GM04504 (cell line): ENCODE measurements around the gene TSPYL6.
A peak's percentile ranks its signal among the peaks of the same experiment; 100 is the strongest.

ENCODE experiments used
- DNase-seq: peaks from one replicate; pipeline ENCODE4 v3.0.0-alpha.2; 2012; ENCODE audit warnings: low read depth

Gene TSPYL6

DNA sequence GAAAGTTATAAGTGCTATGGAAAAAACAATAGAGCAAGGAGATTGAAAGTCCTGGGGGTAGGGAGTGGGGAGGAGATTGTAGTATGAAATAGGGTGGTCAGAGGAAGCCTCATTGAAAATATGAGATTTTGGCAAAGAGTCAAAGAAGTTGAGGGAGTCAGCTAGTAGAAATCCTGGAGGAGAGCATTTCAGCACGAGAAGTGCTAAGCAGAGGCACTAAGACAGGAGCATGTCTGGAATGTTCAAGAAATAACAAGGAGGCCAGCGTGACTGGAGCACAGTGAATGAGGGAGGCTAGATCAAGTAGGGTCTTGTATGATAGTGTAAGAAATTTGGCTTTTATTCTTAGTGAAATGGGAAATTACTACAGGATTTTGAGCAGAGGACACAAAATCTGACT is 2.1 kb upstream of the TSPYL6 start:
- no peak for DNase-seq

DNA sequence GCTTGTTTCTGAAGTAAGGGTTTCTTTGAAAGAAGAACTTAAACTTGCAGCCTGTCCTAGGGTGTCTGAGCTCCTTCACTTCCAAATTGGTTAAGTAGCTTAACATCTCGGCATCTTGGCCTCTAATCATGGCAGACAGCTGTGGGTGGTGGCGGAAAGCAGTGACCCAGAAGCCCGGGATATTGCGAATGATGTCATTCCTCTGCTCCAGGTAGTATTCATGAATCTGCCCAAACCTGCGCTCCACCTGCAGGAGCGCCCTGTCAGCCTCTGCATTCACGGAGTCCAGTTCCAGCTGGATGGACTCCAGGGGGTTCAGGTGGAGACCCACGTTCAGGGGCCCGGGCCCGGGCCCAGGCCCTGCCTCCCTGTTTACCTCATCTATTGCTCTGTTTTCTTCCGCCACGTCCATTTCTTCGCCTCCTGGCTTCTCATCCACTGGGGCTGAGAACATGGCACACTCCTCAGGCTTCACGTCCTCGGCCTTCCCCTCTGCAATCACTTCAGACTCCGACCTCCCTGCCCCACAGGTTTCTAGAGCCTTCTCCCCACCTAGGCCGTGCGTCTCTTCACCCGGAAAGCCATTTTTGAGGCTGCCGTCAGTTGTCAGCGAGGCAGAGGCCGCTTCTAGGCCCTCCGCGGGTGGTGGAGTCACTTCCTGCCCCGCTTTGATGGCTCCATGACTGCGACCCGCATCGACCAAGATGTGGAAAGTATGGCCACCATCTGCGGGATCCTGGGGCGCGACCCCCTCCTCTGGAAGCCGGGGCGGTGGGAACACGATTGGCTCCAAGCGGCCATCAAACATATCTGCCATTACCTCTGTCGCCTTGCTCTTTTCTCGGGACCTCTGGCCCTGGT is 569 bp downstream of the TSPYL6 start:
- no peak for DNase-seq

DNA sequence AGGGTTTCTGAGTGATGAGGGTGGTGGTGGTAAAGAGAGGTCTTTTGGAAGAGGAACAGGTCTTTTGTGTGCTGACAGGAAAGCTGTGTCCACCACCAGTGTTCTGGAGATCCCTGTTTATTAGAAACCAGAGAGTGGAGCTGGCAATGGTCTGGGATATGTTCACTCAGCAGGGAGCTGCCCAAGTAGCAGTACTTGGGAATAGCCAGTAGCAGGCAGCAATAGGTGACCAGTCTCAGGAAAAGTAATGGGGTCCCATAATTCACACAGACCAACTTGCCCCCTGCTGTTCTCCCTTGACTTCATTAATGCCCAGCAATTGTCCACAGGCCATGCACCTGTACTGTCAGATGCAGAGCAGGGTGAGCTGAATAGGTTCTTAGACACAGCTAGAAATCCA is 1.8 kb downstream of the TSPYL6 start:
- DNase-seq: no peak

GRCh38 chr2:54249629-54250028 is 6.4 kb downstream of the TSPYL6 start:
- no peak for DNase-seq

- no peak for DNase-seq
Observed at GRCh38 chr2:54247115-54247514, 8.9 kb downstream of the TSPYL6 start.

DNA sequence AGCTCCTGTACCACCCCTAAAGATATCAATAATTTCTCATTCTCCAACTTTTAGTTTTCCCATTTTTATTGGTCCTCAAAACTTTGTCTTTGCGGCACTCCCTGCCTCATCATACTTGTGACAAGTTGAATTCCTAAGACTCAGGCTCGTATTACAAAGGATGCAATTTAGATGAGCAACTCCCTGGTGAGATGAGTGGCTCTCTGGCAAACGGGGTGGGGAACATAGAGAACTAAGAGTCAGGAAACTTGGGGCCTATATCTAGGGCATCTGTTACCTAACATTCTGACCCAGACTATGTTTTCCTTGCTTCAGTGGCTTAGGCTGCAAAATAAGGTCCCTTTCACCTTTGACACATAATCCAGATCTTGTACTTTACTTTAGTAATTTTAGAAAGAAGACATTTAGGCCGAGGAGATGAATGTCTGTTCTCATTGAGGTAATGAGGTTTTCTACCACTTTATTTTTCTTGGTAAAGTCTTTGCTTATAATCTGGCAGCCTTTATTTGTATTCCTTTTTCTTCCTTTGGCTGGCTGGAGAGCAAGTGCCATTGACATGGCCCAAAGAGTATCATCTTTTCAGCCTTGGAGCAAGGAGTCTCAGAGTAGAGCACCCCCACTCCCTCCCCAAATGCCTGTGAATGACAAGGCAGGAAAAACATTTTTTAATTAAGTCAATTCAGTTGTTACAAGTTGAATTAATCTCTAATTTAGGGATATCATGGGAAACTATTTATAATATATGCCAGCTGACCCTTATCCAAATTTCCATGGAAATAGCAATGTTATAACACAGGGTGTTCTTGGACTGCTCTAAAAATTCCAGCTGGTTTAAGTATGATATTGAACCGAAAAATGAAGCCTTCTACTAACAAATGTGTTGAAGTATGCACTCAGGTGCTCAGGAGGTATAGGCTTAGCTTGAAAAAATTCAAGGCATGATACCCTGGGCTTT is 15.2 kb downstream of the TSPYL6 start:
- peak; percentile 18 for DNase-seq

- DNase-seq: peak; percentile 38
Observed at GRCh38 chr2:54239427-54239826, 16.6 kb downstream of the TSPYL6 start.

GRCh38 chr2:54237428-54237827 is 18.6 kb downstream of the TSPYL6 start:
- DNase-seq: no peak

- DNase-seq: no peak
Observed at GRCh38 chr2:54233832-54234649, 22.0 kb downstream of the TSPYL6 start.

- no peak for DNase-seq
Observed at GRCh38 chr2:54228945-54229344, 27.1 kb downstream of the TSPYL6 start.

DNA sequence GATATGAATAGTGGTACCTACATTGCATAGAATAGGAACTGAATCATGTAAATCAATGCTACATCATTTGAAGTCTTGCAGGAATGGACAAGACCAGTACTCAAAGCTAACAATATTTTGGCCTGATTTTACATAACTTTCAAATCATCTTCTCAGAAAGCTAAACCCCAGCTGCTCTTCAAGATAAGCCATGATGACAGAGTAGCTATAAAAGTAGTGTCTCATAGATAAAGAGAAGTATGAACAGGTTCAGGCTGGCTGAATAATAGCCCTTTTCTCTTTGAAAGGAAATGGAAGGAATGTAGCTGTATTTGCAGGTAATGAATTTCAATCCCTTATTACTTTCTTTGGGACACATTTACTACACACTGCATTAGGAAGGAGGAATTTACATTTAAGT is 28.2 kb downstream of the TSPYL6 start:
- DNase-seq: no peak

- no peak for DNase-seq
Observed at GRCh38 chr2:54226260-54226659, 29.8 kb downstream of the TSPYL6 start.

DNA sequence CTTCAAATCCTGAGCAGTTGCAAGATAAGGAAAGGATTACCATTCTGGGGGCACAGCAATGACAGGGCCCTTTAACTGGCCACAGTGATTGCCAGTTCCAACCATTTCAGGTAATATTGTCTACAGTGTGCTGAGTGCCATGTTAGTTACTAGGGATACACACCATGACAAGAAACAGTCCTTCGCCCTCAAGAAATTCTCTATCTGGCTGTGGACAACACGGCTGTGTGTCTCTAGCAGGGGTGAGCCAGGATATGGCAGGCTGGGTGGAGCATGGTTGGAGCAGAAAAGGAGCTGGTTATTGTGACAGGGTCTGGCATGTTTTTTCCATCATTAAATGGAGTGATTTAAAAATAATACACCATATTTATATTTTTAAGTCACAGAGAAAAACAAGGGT is 31.0 kb downstream of the TSPYL6 start:
- DNase-seq: no peak

GRCh38 chr2:54213082-54213481 is 42.9 kb downstream of the TSPYL6 start:
- DNase-seq: no peak

DNA sequence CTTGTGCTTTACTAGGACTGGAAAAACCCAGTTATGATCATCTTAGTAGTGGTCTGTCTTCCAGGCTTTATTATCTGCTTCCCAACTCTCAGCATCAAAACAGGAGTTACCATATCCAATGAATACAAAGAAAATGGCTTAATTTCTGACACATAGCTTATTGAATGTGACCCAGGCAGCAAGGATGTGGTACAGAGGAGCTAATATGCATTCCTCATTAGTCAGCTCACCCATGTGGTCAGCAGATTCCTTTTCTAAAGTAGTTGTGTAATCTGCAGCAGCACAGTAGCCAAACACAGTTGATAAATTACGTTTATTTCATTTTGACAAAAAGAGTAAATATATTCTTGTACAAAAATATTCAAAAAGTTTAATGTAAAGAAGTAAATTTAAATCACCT is 43.6 kb downstream of the TSPYL6 start:
- peak; percentile 83 for DNase-seq

- DNase-seq: no peak
Observed at GRCh38 chr2:54209379-54209778, 46.6 kb downstream of the TSPYL6 start.

- peak; percentile 24 for DNase-seq
Observed at GRCh38 chr2:54208364-54209240, 47.4 kb downstream of the TSPYL6 start.

DNA sequence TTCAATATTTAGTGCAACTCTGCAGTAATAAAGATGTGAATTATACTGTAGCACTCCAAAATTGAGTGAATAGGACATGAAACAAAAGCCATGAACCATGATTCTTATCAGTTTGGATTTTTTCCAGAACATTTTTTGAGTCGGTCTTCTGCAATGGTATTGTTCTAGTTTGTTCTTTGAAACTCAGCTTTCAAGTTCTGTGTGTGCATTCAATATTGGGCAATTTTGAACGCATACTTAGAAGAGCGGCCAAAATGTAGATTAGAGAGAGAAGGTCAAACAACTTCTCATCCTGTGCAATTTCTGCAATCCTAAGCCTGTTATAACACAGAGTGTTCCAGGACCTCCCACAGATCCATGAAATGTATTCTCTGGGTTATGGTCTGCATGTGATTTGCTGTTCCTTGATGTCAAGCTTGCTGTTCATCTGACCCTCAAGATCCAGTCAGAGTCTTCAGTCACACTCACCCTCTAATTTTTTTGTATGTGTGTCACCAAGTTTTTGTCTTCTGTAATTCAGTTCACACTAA is 48.3 kb downstream of the TSPYL6 start:
- DNase-seq: no peak

- peak; percentile 14 for DNase-seq
Observed at GRCh38 chr2:54206596-54206995, 49.4 kb downstream of the TSPYL6 start.

DNA sequence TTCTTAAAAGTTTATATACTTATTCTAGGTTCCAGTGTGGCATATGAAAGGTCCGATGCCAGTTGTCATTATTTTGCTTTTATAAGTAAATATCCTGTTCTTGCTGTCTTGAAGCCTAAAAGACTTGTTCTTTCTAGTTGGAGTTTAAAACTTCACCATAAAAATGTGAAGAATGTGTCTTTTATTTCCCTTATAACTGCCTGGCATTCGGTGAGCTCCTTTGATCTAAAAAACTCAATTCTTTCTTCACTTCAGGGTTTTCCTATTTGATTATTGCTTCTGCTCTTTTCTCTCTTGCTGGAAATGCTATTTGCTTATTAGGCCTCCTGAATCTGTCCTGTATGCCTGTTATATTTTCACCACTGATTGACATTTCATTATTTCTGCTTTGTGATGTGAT is 51.6 kb downstream of the TSPYL6 start:
- no peak for DNase-seq
